SHP77 (cell line): ENCODE data around the gene PTPRT.
"Not testable (repeated sequence)": the region's sequence is repeated elsewhere in the genome, so short reads cannot be mapped to it uniquely, and the experiment has no call there.

Experiments used
- DNase-seq, 2 experiments: peaks; one replicate each; lab custom pipeline; 2025; lab: John Stamatoyannopoulos, UW

The PTPRT gene

DNA sequence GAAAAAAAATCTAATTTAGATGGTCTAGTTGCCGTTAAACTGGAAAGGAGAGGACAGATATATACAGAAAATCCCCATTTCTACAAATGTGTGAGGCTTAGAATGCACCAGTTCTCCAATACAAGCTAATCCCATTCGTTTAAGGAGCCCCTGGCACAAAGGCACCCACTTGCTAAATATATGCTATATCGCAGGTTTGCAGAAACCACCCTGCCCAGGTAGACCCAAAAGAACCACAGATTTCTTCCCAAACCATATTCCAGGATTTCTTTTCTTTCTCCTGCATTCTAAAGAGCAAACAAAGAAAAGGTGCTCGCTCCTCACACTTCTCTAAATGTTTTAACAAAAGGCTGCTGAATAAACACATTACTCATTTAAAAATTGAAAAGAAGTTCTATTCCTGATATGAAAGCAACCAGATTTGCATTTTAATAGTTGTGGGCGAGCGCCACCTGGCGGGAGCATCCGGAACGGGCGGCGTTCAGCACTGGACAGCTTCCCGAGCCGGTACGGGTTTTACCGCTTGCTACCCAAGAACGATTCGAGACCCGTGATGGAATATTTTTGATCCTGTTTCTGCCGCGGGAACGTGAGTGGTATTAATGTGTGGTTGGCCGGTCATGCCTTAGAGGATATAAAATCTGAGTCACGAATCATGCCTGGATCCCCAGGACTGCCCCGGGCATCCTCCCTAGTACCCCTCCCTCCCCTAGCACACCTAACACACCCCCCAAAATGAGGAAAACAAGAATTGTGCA, 2.1 kb downstream of the PTPRT start:
- peak in 1 of 2 experiments; percentile 3 for DNase-seq

DNA sequence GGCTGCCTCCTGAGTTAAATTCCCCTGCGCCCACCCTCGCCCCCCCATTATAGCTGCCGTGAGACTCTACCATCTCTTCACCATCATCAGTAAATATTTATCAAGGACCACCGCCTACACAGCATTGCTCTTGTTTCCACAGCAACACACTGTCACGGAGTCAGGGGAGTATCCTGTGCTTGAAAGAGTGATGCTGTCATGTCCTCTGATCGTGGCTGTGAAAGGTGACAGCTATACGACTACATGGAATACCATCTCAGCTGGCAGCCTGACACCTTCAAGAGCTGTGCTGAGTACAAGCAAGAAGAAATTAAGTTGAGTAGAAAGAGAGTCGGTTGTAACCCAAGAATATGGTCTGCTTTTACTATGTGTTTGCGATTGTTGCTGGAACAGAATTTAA, 3.4 kb downstream of the PTPRT start:
- no peak for DNase-seq

DNA sequence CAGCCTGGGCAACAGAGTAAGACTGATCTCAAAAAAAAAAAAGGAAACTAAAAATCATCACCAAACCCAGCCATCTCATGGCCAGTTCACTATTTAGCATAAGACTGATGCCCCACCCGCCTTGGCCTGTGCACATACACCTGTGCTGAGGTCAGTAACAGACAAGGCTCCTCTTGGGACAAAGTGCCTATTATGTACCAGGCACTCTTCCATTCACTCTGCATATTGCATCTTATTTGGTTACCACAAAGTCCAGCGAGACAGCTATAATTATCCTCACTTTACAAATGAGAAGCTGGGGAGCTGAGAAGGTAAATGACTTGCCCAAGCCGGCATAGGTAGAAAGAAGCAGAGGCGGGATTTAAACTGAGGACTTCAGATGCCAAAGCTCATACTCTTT, 3.8 kb downstream of the PTPRT start:
- DNase-seq = no peak

DNA sequence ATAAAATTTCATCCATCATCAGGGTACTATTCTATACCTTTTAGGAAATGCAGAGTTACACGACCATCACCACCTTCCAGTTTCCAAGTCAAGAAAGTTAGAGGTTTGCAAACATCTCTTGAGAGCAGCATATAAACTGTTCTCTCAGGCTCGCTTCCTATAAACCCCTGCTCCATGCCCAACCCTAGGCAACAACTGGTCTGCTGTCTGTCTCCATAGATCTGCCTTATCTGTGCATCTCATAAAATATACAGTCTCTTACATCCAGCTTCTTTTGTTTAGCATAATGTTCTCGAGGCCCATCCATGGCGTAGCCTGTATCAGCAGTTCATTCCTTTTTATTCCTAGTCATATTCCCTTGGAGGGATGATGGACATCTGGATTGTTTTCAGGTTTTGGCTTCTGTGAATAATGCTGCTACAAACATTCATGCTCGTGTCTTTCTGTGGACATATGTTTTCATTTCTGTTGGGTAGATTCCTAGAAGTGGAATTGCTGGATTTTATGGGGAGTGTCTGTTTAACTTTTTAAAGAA, 6.1 kb downstream of the PTPRT start:
- DNase-seq = no peak

DNA sequence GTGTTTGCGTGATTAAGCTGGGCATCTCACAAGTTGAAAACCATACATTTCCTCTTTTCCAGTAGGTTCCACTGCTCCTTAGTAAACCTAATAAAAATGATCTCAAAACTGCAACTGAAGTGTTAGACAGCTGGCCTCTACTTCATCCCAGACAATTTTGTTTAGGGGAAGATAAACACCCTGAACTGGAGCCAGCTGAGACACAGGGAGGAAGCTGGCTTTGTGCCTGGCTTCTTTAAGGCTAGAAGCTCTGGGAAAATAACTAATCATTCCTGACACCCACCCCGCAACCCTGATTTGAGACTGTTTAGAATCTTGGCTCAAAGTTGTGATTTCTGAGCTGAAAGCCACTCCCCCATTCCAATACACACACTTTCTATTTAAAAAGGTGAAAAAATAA, 11.6 kb downstream of the PTPRT start:
- no peak for DNase-seq

DNA sequence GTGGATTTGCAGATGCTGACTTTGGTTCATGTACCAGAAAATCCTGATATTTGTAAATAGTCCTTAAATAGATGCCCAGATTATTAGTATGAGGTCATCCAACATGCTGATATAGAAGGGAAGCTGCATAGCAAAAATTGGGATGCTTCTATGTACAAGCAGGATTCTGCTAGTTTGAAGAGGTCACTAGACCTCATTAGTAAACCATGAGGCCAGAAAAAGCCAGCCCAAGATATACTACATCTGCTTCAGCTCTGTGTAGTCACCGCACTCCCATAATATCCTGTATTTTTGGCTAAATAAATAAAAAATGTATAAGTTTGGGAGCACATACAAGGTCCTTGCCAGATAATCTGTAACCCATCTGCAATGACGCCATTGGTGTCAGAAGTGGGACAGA, 13.0 kb downstream of the PTPRT start:
- DNase-seq = no peak

DNA sequence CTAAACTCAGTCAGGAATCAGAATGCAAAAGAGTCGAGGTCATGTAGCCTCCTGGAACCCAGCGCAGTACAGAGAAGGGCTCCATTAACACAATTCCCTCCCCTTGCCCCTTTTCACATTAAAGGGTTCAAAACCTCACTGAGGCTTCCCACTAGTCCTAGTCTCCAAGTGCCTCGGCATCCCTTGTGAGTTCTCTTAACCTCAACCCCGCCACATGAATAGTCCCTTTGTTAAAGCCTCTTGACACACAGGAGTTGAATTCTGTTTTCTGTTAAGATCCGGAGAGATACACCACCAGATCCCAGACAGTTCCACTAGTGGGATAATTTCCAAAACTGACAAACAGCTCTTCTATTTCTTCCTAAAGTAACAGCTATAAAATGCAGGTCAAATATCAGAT, 17.8 kb downstream of the PTPRT start:
- no peak for DNase-seq

DNA sequence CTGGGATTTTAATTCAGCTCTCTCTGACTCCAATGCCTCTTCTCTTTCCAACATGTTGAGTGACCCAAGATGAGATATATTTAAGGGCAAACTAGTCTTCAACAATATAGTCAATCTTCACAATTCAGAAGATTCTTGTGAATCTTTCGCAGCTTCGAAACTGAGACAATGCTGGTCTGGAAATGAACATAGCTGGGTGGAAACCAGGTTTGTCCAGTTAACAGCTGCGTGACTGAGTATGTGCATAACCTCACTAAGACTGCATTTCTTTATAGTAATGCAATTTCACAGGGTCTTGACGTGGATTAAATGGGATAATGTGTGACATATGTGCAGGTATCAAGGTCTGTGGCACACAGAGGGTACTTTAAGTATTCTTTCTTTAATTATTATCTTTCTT, 18.9 kb downstream of the PTPRT start:
- no peak for DNase-seq

DNA sequence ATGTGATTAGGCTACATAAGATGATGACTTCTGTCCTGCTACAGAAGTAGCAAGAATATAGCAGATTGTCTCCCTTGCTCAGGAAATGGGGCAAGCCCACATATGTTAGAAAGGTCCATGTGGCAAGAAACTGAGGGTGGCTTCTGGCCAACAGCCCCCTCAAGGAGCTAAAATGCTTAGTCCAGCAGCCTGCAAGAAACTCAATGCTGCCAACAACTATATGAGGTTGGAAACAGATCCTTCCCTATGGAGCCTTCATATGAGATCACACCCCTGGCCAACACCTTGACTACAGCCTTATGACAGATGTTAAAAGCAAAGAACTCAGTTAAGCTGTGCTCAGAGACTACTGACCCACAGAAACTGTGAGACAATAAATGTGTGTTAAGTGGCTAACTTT, 22.1 kb downstream of the PTPRT start:
- DNase-seq = no peak

DNA sequence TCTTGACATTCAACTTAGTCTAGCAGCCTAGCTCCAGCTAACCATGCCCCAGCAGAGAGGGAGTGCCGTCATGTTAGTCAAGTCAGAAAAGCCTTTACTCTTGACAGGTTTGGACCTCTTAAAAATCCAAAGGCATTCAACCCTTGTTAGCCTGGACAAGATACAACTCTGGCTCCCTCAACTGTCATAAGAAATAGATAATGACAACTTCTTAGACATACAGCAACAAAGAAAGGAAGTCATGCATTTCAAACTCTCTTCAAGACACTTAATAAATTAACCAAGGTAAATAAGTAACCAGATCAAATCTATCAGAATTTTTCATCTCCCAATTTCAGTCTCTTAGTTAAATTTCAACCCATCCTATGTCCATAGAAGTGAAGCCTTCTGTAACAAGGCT, 22.7 kb downstream of the PTPRT start:
- DNase-seq = no peak

DNA sequence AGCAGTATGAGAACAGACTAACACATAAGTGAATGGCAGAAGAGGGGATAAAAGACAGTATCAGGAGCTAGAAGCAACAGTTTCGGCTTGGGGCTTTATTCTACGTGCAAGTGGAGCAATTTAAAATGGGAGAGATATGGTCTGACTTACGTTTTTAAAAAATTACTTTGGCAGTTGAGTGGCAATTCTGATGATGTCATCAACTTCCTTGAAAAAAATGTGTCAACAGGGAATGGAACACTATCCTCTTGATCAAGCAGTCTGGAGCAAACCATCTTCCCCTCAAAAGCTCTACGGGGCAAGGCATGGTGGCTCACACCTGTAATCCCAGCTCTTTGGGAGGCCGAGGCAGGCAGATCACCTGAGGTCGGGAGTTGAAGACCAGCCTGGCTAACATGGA, 24.1 kb downstream of the PTPRT start:
- DNase-seq = no peak

DNA sequence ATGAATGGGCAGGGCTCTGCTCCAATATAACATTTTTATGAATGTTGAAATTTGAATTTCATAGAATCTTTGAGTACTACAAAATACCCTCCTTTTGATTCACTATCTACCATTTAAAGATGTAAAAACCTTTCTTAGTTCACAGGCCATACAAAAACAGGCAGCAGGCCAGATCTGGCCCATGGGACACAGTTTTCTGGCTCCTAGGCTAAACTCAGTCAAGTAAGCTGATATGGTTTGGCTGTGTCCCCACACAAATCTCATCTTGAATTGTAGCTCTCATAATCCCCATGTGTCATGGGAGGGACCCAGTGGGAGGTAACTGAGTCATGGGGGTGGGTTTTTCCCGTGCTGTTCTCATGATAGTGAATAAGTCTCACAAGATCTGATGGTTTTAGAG, 25.0 kb downstream of the PTPRT start:
- DNase-seq = not testable (repeated sequence)

DNA sequence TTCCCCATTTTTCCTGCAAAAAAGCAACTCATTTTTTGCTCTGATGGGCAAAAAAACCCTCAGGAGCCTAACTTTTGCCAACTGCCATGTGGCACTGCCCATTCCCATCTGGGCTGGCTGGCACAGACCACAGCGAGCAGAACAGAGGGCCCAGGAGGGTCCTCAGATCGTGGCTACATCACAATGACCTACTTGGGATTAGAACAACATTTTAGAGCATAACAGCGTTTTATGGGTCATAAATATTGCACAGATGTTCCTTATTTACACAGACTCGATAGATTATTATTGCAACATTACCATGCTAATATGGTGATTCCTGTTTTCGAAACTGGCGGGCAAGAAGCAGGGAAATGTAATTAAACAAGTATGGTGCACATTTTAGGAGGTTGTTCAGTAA, 28.0 kb downstream of the PTPRT start:
- no peak for DNase-seq

DNA sequence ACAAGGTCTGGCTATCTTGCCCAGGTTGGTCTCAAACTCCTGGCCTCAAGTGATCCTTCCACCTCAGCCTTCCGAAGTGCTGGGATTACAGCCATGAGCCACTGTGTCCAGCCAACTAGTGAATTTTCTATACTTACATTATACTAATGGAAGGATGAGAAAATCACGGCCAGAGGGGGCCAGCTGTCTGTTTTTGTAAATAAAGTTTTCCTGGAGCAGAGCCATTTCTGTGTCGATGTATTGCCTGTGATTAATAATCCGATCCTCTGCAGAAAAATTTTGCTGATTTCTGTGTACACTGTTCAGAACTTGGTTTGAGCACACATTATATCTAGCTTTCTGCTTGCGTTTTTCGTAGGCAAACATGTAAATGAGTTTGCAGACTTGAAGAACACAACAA, 28.8 kb downstream of the PTPRT start:
- DNase-seq = no peak

DNA sequence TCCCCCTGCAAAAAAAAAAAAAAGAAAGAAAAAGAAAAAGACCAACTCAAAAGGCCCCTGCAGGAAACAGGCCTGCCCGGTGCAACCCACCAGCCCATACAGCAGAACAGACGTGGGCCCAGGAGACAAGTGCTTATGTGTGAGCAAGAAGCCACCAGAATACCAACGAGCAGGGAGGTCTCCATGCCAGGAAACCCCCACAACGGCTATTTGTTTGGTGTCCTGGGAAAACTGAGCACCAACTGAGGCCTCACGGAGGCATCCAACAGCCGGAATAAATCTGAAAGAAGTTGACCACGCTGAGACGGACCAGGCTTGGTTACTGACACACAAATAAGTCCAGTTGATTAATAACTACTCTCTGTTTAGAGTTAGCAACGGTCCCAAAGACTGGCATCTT, 29.7 kb downstream of the PTPRT start:
- no peak for DNase-seq

DNA sequence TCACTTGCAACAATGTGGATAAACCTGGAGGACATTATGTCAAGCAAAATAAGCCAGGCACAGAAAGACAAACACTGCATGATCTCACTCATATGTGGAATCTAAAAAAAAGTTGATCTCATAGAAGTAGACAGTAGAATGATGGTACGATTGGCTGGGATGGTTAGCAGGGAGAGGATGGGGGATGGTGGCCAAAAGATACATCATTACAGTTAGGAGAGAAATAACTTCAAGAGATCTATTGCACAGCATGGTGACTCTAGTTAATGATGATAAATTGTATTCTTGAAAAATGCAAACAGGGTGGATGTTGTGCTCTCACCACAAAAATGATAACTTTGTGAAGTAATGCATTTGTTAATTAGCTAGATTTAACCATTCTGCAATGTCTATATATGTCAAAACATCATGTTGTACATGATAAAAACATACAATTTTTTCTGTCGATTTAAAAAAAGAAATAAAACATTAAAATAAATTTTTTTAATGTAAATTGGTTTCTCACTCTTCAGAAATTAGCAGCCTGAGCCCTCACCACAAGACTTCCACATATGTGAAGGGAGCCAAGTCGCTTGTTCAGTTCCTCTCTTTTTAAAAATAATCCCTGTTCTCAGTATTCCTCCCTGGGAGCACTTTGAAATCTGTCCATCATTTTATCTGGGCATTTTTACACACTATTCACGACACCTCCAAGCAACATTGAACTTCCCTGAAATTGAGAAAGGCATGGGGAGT, 34.2 kb downstream of the PTPRT start:
- DNase-seq = no peak

DNA sequence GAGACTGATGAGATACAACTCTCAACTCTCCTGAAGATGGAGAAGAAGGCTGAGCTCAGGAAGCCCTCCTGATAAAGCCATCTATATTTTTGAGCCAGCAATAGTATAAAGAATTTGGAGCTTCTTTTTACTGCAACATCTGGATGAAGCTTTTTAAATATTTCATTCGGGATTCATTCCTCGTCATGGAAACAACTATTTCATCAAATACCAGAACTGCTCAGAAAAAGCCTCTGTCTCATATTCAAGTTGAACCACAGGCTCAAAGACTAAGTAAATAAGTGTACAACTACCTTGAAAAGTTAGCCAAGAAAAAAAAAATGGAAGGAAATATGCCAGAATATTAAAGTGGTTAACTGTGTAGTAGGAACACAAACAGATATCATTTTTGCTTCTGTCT, 37.8 kb downstream of the PTPRT start:
- no peak for DNase-seq

DNA sequence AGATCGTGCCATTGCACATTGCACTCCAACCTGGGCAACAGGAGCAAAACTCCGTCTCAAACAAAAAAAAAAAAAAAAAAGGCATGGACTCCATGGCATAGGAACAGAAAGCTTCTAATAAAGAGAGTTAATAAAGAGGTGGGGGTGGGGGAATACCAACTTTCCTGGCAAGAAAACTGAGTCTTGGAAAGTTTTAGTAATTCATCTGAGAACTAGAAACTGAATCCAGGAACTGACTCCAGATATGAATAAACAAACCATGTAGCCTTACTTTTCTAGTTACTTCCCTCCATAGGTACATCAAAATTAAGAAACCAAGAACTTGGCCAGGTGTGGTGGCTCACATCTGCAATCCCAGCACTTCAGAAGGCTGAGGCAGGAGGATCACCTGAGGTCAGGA, 38.5 kb downstream of the PTPRT start:
- no peak for DNase-seq

DNA sequence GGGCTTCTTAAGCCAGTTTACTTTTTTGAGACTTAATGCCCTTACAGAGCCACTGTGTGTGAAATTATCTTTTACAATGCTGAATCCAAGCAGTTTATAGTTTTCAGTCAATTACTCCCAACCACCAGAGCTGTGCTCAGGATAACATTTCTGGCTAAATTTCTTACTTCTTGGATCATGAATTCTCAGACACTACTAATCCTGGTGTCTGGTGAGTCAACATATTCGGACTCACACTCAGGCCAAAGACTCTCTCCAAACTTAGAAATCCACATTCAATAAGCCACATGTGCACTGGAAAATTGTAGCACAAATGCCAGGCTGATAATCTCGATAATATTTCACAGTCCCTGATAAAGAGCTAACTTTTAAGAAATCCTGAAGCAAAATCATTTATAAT, 49.0 kb downstream of the PTPRT start:
- DNase-seq = no peak

DNA sequence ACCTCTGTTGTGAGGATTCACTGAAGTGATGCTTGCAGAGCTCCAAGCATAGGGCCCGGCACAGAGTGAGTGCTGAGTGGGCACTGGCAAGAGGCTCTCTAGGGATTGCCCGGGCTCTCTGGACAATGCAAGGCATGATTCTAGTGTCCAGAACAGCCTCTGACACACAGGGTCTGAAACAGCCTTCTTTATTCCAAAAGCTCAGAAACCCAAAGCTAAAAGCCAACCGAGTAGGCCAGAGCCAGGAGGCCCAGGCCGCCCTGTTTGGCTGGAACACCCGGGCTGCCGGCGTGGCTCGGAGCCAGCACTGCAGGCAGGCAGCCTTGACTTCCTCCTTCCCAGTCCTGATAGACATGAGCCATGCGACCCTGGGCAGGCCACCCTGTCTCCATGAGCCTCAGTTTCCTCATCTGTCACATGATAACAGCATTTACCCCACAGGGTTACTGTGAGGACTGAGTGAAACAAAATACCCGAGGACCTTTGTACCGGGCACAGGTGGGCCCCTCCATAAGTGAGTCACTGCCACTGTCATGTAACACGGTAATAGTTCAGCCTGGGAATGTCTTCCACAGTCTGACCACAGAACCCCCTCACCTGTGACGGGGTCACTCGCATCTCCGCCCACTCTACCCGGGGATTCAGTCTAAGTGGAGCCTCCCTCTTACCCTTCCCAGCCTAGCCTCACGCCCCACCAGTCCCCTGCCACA, 51.5 kb downstream of the PTPRT start:
- no peak for DNase-seq

DNA sequence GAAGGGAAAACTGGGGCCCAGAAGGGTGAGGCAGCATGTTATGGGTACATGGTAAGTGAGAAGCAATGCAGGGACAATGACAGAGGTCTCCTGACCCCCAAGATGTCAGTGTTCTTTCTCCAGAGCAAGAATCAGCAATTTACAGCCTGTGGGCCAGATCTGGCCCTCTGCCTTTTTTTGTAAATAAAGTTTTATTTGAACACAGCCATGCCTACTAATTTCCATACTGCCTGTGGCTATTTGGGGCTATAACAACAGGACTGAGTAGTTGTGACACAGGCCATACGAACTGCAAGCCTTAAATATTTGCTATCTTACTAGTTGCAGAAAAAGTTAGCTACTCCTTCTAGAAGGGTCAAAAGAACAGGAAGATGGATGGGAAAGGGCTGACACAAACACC, 52.5 kb downstream of the PTPRT start:
- DNase-seq = no peak

DNA sequence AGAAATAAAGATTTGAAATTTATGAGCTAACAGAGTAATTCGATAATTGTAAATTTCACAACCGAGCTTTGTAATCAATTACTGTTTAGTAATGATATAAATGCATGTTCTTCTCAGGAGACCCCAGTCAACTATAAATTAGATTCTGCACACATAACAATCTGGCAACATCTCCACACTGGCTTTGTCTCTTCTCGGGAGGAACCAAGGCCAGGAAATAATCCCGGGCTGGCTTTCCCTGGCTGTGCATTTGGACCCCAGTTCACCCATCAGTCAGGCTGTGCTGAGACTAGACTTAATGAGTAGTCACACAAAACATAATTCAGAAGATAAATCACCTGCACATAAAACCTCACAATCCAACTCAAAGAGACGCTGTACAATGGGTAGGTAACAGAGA, 65.5 kb downstream of the PTPRT start:
- DNase-seq = no peak

DNA sequence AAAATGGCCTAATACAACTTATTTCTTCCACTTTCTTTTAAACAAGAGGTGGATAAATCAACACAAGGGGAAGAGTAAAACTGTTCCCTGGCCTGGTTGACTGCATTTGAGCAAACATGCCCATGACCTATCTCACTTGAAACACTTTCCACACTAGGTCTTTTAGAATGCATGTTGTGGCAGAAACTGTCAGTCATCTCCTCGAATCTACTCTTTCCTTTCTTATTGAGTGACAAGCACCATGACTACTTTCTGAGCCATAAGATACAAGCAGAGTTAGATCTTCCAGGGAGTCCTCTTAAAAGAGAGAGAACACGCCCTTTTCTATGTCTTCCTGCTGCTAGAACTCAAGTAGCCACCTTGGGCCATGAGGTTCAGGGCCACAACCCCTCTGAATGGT, 66.5 kb downstream of the PTPRT start:
- no peak for DNase-seq
